ENCODE measurements around the gene GDF15.
"Not testable (repeated sequence)": the region's sequence is repeated elsewhere in the genome, so short reads cannot be mapped to it uniquely, and the experiment has no call there.

The GDF15 gene

GRCh38 chr19:18348818-18349339 is 37.1 kb upstream of the GDF15 start:
- not testable (repeated sequence) for H3K9ac ChIP-seq (ENCODE audit: low read depth, low read length); H3K27me3 ChIP-seq (ENCODE audit: control insufficient read depth, insufficient read depth, low read length); H3K9me3 ChIP-seq (ENCODE audit: control insufficient read depth, insufficient read depth, low read length); H3K36me3 ChIP-seq (ENCODE audit: control insufficient read depth, insufficient read depth, low read length); H3K27ac ChIP-seq (ENCODE audit: low read depth, low read length); H3K4me3 ChIP-seq (ENCODE audit: low read depth, low read length)
- H3K4me1 ChIP-seq (ENCODE audit: control insufficient read depth, insufficient read depth, low read length), result peaks cover 18% of the 10 kb centered on the region

- Histone ChIP-seq H3K4me1 (ENCODE audit: control insufficient read depth, insufficient read depth, low read length) (peaks cover 11% of the 10 kb centered on the region), H3K27me3 (ENCODE audit: control insufficient read depth, insufficient read depth, low read length) (no peaks in the 10 kb centered on the region), H3K36me3 (ENCODE audit: control insufficient read depth, insufficient read depth, low read length) (no peaks in the 10 kb centered on the region), H3K27ac (ENCODE audit: low read depth, low read length) (no peak overlapping the region), H3K9me3 (ENCODE audit: control insufficient read depth, insufficient read depth, low read length) (no peaks in the 10 kb centered on the region), H3K4me3 (ENCODE audit: low read depth, low read length) (no peak overlapping the region), H3K9ac (ENCODE audit: low read depth, low read length) (no peak overlapping the region)
These were observed 36.3 kb upstream of the GDF15 start for GRCh38 chr19:18349524-18350128.

- Histone ChIP-seq H3K9me3 (ENCODE audit: control insufficient read depth, insufficient read depth, low read length) (no peaks in the 10 kb centered on the region), H3K4me1 (ENCODE audit: control insufficient read depth, insufficient read depth, low read length) (0 out of 2 replicates have a peak, but pooled peaks cover 5% of the 10 kb centered on the region), H3K36me3 (ENCODE audit: control insufficient read depth, insufficient read depth, low read length) (peaks cover under 1% of the 10 kb centered on the region; the same call in 1 of the 2 replicates), H3K4me3 (ENCODE audit: low read depth, low read length) (no peak overlapping the region), H3K27me3 (ENCODE audit: control insufficient read depth, insufficient read depth, low read length) (no peaks in the 10 kb centered on the region), H3K27ac (ENCODE audit: low read depth, low read length) (no peak overlapping the region), H3K9ac (ENCODE audit: low read depth, low read length) (no peak overlapping the region)
These were observed 35.5 kb upstream of the GDF15 start for GRCh38 chr19:18350490-18350889.

GRCh38 chr19:18351544-18351943 is 34.4 kb upstream of the GDF15 start:
- no peak overlapping the region for H3K27ac ChIP-seq (ENCODE audit: low read depth, low read length)
- H3K9me3 ChIP-seq (ENCODE audit: control insufficient read depth, insufficient read depth, low read length), result no peaks in the 10 kb centered on the region
- no peak overlapping the region for H3K9ac ChIP-seq (ENCODE audit: low read depth, low read length)
- no peaks in the 10 kb centered on the region for H3K27me3 ChIP-seq (ENCODE audit: control insufficient read depth, insufficient read depth, low read length)
- no peak overlapping the region for H3K4me3 ChIP-seq (ENCODE audit: low read depth, low read length)
- peaks cover 9% of the 10 kb centered on the region for H3K36me3 ChIP-seq (ENCODE audit: control insufficient read depth, insufficient read depth, low read length)
- H3K4me1 ChIP-seq (ENCODE audit: control insufficient read depth, insufficient read depth, low read length), result no peaks in the 10 kb centered on the region

GRCh38 chr19:18353378-18354005 is 32.5 kb upstream of the GDF15 start:
- H3K36me3 ChIP-seq (ENCODE audit: control insufficient read depth, insufficient read depth, low read length), result peaks cover 18% of the 10 kb centered on the region
- no peak overlapping the region for H3K4me3 ChIP-seq (ENCODE audit: low read depth, low read length)
- no peaks in the 10 kb centered on the region for H3K27me3 ChIP-seq (ENCODE audit: control insufficient read depth, insufficient read depth, low read length)
- no peaks in the 10 kb centered on the region for H3K9me3 ChIP-seq (ENCODE audit: control insufficient read depth, insufficient read depth, low read length)
- no peaks in the 10 kb centered on the region for H3K4me1 ChIP-seq (ENCODE audit: control insufficient read depth, insufficient read depth, low read length)
- H3K27ac ChIP-seq (ENCODE audit: low read depth, low read length), result no peak overlapping the region
- no peak overlapping the region for H3K9ac ChIP-seq (ENCODE audit: low read depth, low read length)

GRCh38 chr19:18354743-18355142 is 31.2 kb upstream of the GDF15 start:
- not testable (repeated sequence) for H3K27me3 ChIP-seq (ENCODE audit: control insufficient read depth, insufficient read depth, low read length); H3K4me1 ChIP-seq (ENCODE audit: control insufficient read depth, insufficient read depth, low read length); H3K9ac ChIP-seq (ENCODE audit: low read depth, low read length); H3K9me3 ChIP-seq (ENCODE audit: control insufficient read depth, insufficient read depth, low read length); H3K27ac ChIP-seq (ENCODE audit: low read depth, low read length); H3K4me3 ChIP-seq (ENCODE audit: low read depth, low read length)
- peaks cover 20% of the 10 kb centered on the region for H3K36me3 ChIP-seq (ENCODE audit: control insufficient read depth, insufficient read depth, low read length)

GRCh38 chr19:18357041-18357440 is 28.9 kb upstream of the GDF15 start:
- Histone ChIP-seq H3K4me1 (ENCODE audit: control insufficient read depth, insufficient read depth, low read length) (no peaks in the 10 kb centered on the region), H3K9ac (ENCODE audit: low read depth, low read length) (no peak overlapping the region), H3K36me3 (ENCODE audit: control insufficient read depth, insufficient read depth, low read length) (peaks cover 24% of the 10 kb centered on the region), H3K9me3 (ENCODE audit: control insufficient read depth, insufficient read depth, low read length) (no peaks in the 10 kb centered on the region), H3K4me3 (ENCODE audit: low read depth, low read length) (no peak overlapping the region), H3K27ac (ENCODE audit: low read depth, low read length) (no peak overlapping the region), H3K27me3 (ENCODE audit: control insufficient read depth, insufficient read depth, low read length) (no peaks in the 10 kb centered on the region)

GRCh38 chr19:18361646-18362045 is 24.3 kb upstream of the GDF15 start:
- Histone ChIP-seq H3K27me3 (ENCODE audit: control insufficient read depth, insufficient read depth, low read length) (no peaks in the 10 kb centered on the region), H3K4me1 (ENCODE audit: control insufficient read depth, insufficient read depth, low read length) (peaks cover 8% of the 10 kb centered on the region; the same call in 1 of the 2 replicates), H3K4me3 (ENCODE audit: low read depth, low read length) (no peak overlapping the region), H3K9me3 (ENCODE audit: control insufficient read depth, insufficient read depth, low read length) (no peaks in the 10 kb centered on the region), H3K27ac (ENCODE audit: low read depth, low read length) (no peak overlapping the region), H3K36me3 (ENCODE audit: control insufficient read depth, insufficient read depth, low read length) (peaks cover 24% of the 10 kb centered on the region), H3K9ac (ENCODE audit: low read depth, low read length) (no peak overlapping the region)

GRCh38 chr19:18362934-18363542 is 22.9 kb upstream of the GDF15 start:
- no peaks in the 10 kb centered on the region for H3K9me3 ChIP-seq (ENCODE audit: control insufficient read depth, insufficient read depth, low read length)
- H3K27me3 ChIP-seq (ENCODE audit: control insufficient read depth, insufficient read depth, low read length), result no peaks in the 10 kb centered on the region
- H3K27ac ChIP-seq (ENCODE audit: low read depth, low read length), result no peak overlapping the region
- no peak overlapping the region for H3K4me3 ChIP-seq (ENCODE audit: low read depth, low read length)
- peaks cover 15% of the 10 kb centered on the region; the same call in 1 of the 2 replicates for H3K36me3 ChIP-seq (ENCODE audit: control insufficient read depth, insufficient read depth, low read length)
- no peak overlapping the region for H3K9ac ChIP-seq (ENCODE audit: low read depth, low read length)
- H3K4me1 ChIP-seq (ENCODE audit: control insufficient read depth, insufficient read depth, low read length), result peaks cover 8% of the 10 kb centered on the region; the same call in 1 of the 2 replicates

GRCh38 chr19:18363787-18364186 is 22.2 kb upstream of the GDF15 start:
- H3K9me3 ChIP-seq (ENCODE audit: control insufficient read depth, insufficient read depth, low read length), result no peaks in the 10 kb centered on the region
- H3K4me1 ChIP-seq (ENCODE audit: control insufficient read depth, insufficient read depth, low read length), result peaks cover 8% of the 10 kb centered on the region; the same call in 1 of the 2 replicates
- peaks cover 15% of the 10 kb centered on the region; the same call in 1 of the 2 replicates for H3K36me3 ChIP-seq (ENCODE audit: control insufficient read depth, insufficient read depth, low read length)
- no peaks in the 10 kb centered on the region for H3K27me3 ChIP-seq (ENCODE audit: control insufficient read depth, insufficient read depth, low read length)
- no peak overlapping the region for H3K4me3 ChIP-seq (ENCODE audit: low read depth, low read length)
- no peak overlapping the region for H3K27ac ChIP-seq (ENCODE audit: low read depth, low read length)
- no peak overlapping the region for H3K9ac ChIP-seq (ENCODE audit: low read depth, low read length)

GRCh38 chr19:18364277-18364825 is 21.6 kb upstream of the GDF15 start:
- H3K27ac ChIP-seq (ENCODE audit: low read depth, low read length), result peak overlapping the region; percentile 82
- not testable (repeated sequence) for H3K4me1 ChIP-seq (ENCODE audit: control insufficient read depth, insufficient read depth, low read length); H3K4me3 ChIP-seq (ENCODE audit: low read depth, low read length); H3K9me3 ChIP-seq (ENCODE audit: control insufficient read depth, insufficient read depth, low read length); H3K27me3 ChIP-seq (ENCODE audit: control insufficient read depth, insufficient read depth, low read length)
- peak overlapping the region; percentile 58 for H3K9ac ChIP-seq (ENCODE audit: low read depth, low read length)
- peaks cover 15% of the 10 kb centered on the region; the same call in 1 of the 2 replicates for H3K36me3 ChIP-seq (ENCODE audit: control insufficient read depth, insufficient read depth, low read length)
